Activated CD4-positive, alpha-beta memory T cell treated with anti-CD3 and anti-CD28 coated beads for 36 hours (primary cell): Measurements from ENCODE around the gene CD44. TPM values are rescaled to one million over a fixed set of nuclear protein-coding genes. Genes with fewer than 3 reads are reported as not detected.
"Not testable (repeated sequence)": the region's sequence is repeated elsewhere in the genome, so short reads cannot be mapped to it uniquely, and the experiment has no call there.

Experiments used
- CTCF ChIA-PET: fragments of 350-600 bp; sonication (Branson Sonifier 250); formaldehyde crosslinking; loops from one replicate; lab custom pipeline; 2021; ENCODE audit warnings: antibody characterized with exemption, inconsistent platforms; lab: Charles Lee
- POLR2A ChIA-PET: fragments of 350-600 bp; sonication (Branson Sonifier 250); formaldehyde crosslinking; loops from one replicate; lab custom pipeline; 2021; ENCODE audit warnings: antibody characterized with exemption; lab: Charles Lee
- DNase-seq: peaks from one replicate; pipeline ENCODE4 v3.0.0-alpha.2; 2020
- H3K27ac Mint-ChIP-seq: one replicate; pipeline ENCODE4 v1.8.0; 2021; ENCODE audit warnings: mixed read lengths
- H3K27me3 Mint-ChIP-seq: one replicate; pipeline ENCODE4 v1.8.0; 2021; ENCODE audit warnings: mixed read lengths
- H3K36me3 Mint-ChIP-seq: one replicate; pipeline ENCODE4 v1.8.0; 2021; ENCODE audit warnings: mixed read lengths
- H3K4me1 Mint-ChIP-seq: one replicate; pipeline ENCODE4 v1.8.0; 2021; ENCODE audit warnings: low read depth, mixed read lengths
- H3K4me3 Mint-ChIP-seq: one replicate; pipeline ENCODE4 v1.8.0; 2021; ENCODE audit warnings: mild to moderate bottlenecking, mixed read lengths
- H3K9me3 Mint-ChIP-seq: one replicate; pipeline ENCODE4 v1.8.0; 2021; ENCODE audit warnings: mixed read lengths
- intact Hi-C: fragments of 100-400 bp; cut with micrococcal nuclease; formaldehyde crosslinking; loops from one replicate; pipeline ENCODE4 v1.15.1; 2023
- total RNA-seq, 2 experiments: library from RNA; stranded (reverse); gene quantifications; one replicate each; pipeline ENCODE4 v1.2.3, GENCODE V29; 2021

CD44 gene
- total RNA-seq, 2 experiments from 2014 or later = 440 to 442 TPM

GRCh38 chr11:35218956-35219355 lies 80.0 kb downstream of the CD44 start:
- no peak for DNase-seq
- peaks cover 77% of the 10 kb centered on the region for H3K36me3 Mint-ChIP-seq
- H3K4me3 Mint-ChIP-seq = no peak overlapping the region
- no peaks in the 10 kb centered on the region for H3K27me3 Mint-ChIP-seq
- H3K4me1 Mint-ChIP-seq = peaks cover 47% of the 10 kb centered on the region
- intact Hi-C loops = no loop called here
- H3K27ac Mint-ChIP-seq = peak overlapping the region; percentile 44
- ChIA-PET CTCF (interaction anchor here (1.2 to 1.4 kb wide), 2 partner anchors 85 to 172 kb away, joined by 3 to 4 read pairs; no protein-coding TSS in a partner anchor), POLR2A (no interaction called here)
- H3K9me3 Mint-ChIP-seq = no peaks in the 10 kb centered on the region

GRCh38 chr11:35223371-35223796 lies 84.4 kb downstream of the CD44 start:
- Mint-ChIP-seq H3K36me3 (peaks cover 77% of the 10 kb centered on the region), H3K4me3 (no peak overlapping the region), H3K27ac (peak overlapping the region; percentile 13), H3K27me3 (no peaks in the 10 kb centered on the region), H3K9me3 (no peaks in the 10 kb centered on the region), H3K4me1 (peaks cover 15% of the 10 kb centered on the region)
- intact Hi-C loops = no loop called here
- DNase-seq = no peak
- CTCF ChIA-PET = interaction anchor here (0.7 to 1.2 kb wide), 2 partner anchors 9 to 14 kb away, joined by 3 read pairs; no protein-coding TSS in a partner anchor
- POLR2A ChIA-PET = no interaction called here

- ChIA-PET CTCF (interaction anchor here (1.2 kb wide), 1 partner anchor 10 kb away, joined by 3 read pairs; no protein-coding TSS in a partner anchor), POLR2A (no interaction called here)
- no peak for DNase-seq
- H3K36me3 Mint-ChIP-seq = peaks cover 78% of the 10 kb centered on the region
- no peaks in the 10 kb centered on the region for H3K27me3 Mint-ChIP-seq
- H3K9me3 Mint-ChIP-seq = no peaks in the 10 kb centered on the region
- intact Hi-C loops = no loop called here
- no peak overlapping the region for H3K4me3 Mint-ChIP-seq
- peaks cover 12% of the 10 kb centered on the region for H3K4me1 Mint-ChIP-seq
- H3K27ac Mint-ChIP-seq = no peak overlapping the region
Measured at GRCh38 chr11:35223991-35224390, 85.0 kb downstream of the CD44 start.

GRCh38 chr11:35225946-35226520 lies 87.1 kb downstream of the CD44 start:
- Mint-ChIP-seq H3K4me3 (no peak overlapping the region), H3K36me3 (peaks cover 84% of the 10 kb centered on the region), H3K27me3 (no peaks in the 10 kb centered on the region), H3K27ac (peak overlapping the region; percentile 46), H3K4me1 (peaks cover 8% of the 10 kb centered on the region), H3K9me3 (no peaks in the 10 kb centered on the region)
- ChIA-PET CTCF (interaction anchor here (1.1 kb wide), 2 partner anchors 10 to 12 kb away, joined by 3 to 4 read pairs; no protein-coding TSS in a partner anchor), POLR2A (interaction anchor here (0.6 kb wide), 1 partner anchor 791 kb away, joined by 5 read pairs; no protein-coding TSS in a partner anchor)
- DNase-seq = no peak
- intact Hi-C loops = no loop called here

GRCh38 chr11:35226756-35227155 lies 87.8 kb downstream of the CD44 start:
- CTCF ChIA-PET, H3K4me3 Mint-ChIP-seq, H3K4me1 Mint-ChIP-seq, H3K9me3 Mint-ChIP-seq, H3K27me3 Mint-ChIP-seq, DNase-seq, POLR2A ChIA-PET, intact Hi-C loops: not testable (repeated sequence)
- Mint-ChIP-seq H3K36me3 (peaks cover 86% of the 10 kb centered on the region), H3K27ac (peak overlapping the region; percentile 52)

- Mint-ChIP-seq H3K36me3 (peaks cover 86% of the 10 kb centered on the region), H3K4me3 (no peak overlapping the region), H3K9me3 (peaks cover 4% of the 10 kb centered on the region), H3K27me3 (no peaks in the 10 kb centered on the region), H3K4me1 (peaks cover 17% of the 10 kb centered on the region), H3K27ac (peak overlapping the region; percentile 52)
- CTCF ChIA-PET = no interaction called here
- POLR2A ChIA-PET = no interaction called here
- intact Hi-C loops = no loop called here
- DNase-seq = no peak
Measured at GRCh38 chr11:35227576-35228327, 88.8 kb downstream of the CD44 start.

GRCh38 chr11:35228328-35228725 lies 89.4 kb downstream of the CD44 start:
- Mint-ChIP-seq H3K27ac (no peak overlapping the region), H3K27me3 (no peaks in the 10 kb centered on the region), H3K4me1 (peaks cover 19% of the 10 kb centered on the region), H3K36me3 (peaks cover 82% of the 10 kb centered on the region), H3K9me3 (peaks cover 5% of the 10 kb centered on the region), H3K4me3 (no peak overlapping the region)
- CTCF ChIA-PET = no interaction called here
- intact Hi-C loops = no loop called here
- DNase-seq = no peak
- POLR2A ChIA-PET = no interaction called here

- Mint-ChIP-seq H3K36me3 (peaks cover 72% of the 10 kb centered on the region), H3K9me3 (peaks cover 24% of the 10 kb centered on the region), H3K27ac (peak overlapping the region; percentile 57), H3K4me3 (no peak overlapping the region), H3K27me3 (no peaks in the 10 kb centered on the region), H3K4me1 (peaks cover 36% of the 10 kb centered on the region)
- ChIA-PET POLR2A (no interaction called here), CTCF (no interaction called here)
- intact Hi-C loops = no loop called here
- DNase-seq = no peak
Measured at GRCh38 chr11:35230388-35230787, 91.4 kb downstream of the CD44 start.

GRCh38 chr11:35231076-35231860 lies 92.3 kb downstream of the CD44 start:
- Mint-ChIP-seq H3K27me3 (no peaks in the 10 kb centered on the region), H3K36me3 (peaks cover 67% of the 10 kb centered on the region), H3K4me1 (peaks cover 44% of the 10 kb centered on the region), H3K27ac (no peak overlapping the region), H3K4me3 (no peak overlapping the region), H3K9me3 (peaks cover 24% of the 10 kb centered on the region)
- DNase-seq = no peak
- intact Hi-C loops = no loop called here
- ChIA-PET CTCF (no interaction called here), POLR2A (interaction anchor here (1.2 kb wide), 1 partner anchor 14 kb away, joined by 3 read pairs; no protein-coding TSS in a partner anchor)

GRCh38 chr11:35232891-35233330 lies 93.9 kb downstream of the CD44 start:
- intact Hi-C loops = no loop called here

GRCh38 chr11:35233518-35233917 lies 94.5 kb downstream of the CD44 start:
- ChIA-PET POLR2A (no interaction called here), CTCF (interaction anchor here (1.1 to 1.3 kb wide), 2 partner anchors 94 to 307 kb away, joined by 3 read pairs; partner anchors contain the start of gene CD44)
- peaks cover 46% of the 10 kb centered on the region for H3K36me3 Mint-ChIP-seq
- intact Hi-C loops = no loop called here
- H3K4me3 Mint-ChIP-seq = no peak overlapping the region
- H3K27me3 Mint-ChIP-seq = no peaks in the 10 kb centered on the region
- DNase-seq = no peak
- peaks cover 24% of the 10 kb centered on the region for H3K9me3 Mint-ChIP-seq
- no peak overlapping the region for H3K27ac Mint-ChIP-seq
- H3K4me1 Mint-ChIP-seq = peaks cover 59% of the 10 kb centered on the region

More at GRCh38 chr11:35232891-35233330, 93.9 kb downstream of the CD44 start:
- H3K4me1 Mint-ChIP-seq = peaks cover 56% of the 10 kb centered on the region
- H3K4me3 Mint-ChIP-seq = no peak overlapping the region
- ChIA-PET CTCF (interaction anchor here (1.1 to 1.3 kb wide), 2 partner anchors 94 to 306 kb away, joined by 3 read pairs; partner anchors contain the start of gene CD44), POLR2A (interaction anchor here (1.2 kb wide), 1 partner anchor 13 kb away, joined by 3 read pairs; no protein-coding TSS in a partner anchor)
- peak overlapping the region; percentile 9 for H3K27ac Mint-ChIP-seq
- no peaks in the 10 kb centered on the region for H3K27me3 Mint-ChIP-seq
- H3K36me3 Mint-ChIP-seq = peaks cover 51% of the 10 kb centered on the region
- peaks cover 24% of the 10 kb centered on the region for H3K9me3 Mint-ChIP-seq
- DNase-seq = no peak
